ENCODE measurements around the gene NXPH4. TPM values are rescaled to one million over a fixed set of nuclear protein-coding genes. Genes with fewer than 3 reads are reported as not detected.

Gene NXPH4
- total RNA-seq, 4 donors from 2014 or later = not detected

- no peaks in the 10 kb centered on the region for H3K27me3 ChIP-seq
- H3K36me3 ChIP-seq = peaks cover 32 to 91% (median 84%) of the 10 kb centered on the region in 4 donors
- no peak overlapping the region for H3K4me3 ChIP-seq
- no peaks in the 10 kb centered on the region for H3K9me3 ChIP-seq
- intact Hi-C loops (cut with DNase I) = no loop called here
- DNase-seq (ENCODE audit: extremely low spot score) = no peak
- TF ChIP-seq POLR2AphosphoS5 (IDR thresholded peaks at IDR 0.05) = no peak
- no peak for TF ChIP-seq EP300 (IDR thresholded peaks at IDR 0.05)
- TF ChIP-seq, protein P1, sequence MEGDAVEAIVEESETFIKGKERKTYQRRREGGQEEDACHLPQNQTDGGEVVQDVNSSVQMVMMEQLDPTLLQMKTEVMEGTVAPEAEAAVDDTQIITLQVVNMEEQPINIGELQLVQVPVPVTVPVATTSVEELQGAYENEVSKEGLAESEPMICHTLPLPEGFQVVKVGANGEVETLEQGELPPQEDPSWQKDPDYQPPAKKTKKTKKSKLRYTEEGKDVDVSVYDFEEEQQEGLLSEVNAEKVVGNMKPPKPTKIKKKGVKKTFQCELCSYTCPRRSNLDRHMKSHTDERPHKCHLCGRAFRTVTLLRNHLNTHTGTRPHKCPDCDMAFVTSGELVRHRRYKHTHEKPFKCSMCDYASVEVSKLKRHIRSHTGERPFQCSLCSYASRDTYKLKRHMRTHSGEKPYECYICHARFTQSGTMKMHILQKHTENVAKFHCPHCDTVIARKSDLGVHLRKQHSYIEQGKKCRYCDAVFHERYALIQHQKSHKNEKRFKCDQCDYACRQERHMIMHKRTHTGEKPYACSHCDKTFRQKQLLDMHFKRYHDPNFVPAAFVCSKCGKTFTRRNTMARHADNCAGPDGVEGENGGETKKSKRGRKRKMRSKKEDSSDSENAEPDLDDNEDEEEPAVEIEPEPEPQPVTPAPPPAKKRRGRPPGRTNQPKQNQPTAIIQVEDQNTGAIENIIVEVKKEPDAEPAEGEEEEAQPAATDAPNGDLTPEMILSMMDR (IDR thresholded peaks at IDR 0.05) = no peak
- TF ChIP-seq POLR2A (IDR thresholded peaks at IDR 0.05; ENCODE audit: low read depth) = no peak
- H3K4me1 ChIP-seq = peaks cover 0 to 15% (median 9%) of the 10 kb centered on the region in 4 donors
- H3K27ac ChIP-seq (replicated peaks in 1 of 4) = no peak overlapping the region
- 81% methylated on average over 14 of the region's 14 CpGs for WGBS
Measured at GRCh38 chr12:57178213-57178612, 38.4 kb upstream of the NXPH4 start.

DNA sequence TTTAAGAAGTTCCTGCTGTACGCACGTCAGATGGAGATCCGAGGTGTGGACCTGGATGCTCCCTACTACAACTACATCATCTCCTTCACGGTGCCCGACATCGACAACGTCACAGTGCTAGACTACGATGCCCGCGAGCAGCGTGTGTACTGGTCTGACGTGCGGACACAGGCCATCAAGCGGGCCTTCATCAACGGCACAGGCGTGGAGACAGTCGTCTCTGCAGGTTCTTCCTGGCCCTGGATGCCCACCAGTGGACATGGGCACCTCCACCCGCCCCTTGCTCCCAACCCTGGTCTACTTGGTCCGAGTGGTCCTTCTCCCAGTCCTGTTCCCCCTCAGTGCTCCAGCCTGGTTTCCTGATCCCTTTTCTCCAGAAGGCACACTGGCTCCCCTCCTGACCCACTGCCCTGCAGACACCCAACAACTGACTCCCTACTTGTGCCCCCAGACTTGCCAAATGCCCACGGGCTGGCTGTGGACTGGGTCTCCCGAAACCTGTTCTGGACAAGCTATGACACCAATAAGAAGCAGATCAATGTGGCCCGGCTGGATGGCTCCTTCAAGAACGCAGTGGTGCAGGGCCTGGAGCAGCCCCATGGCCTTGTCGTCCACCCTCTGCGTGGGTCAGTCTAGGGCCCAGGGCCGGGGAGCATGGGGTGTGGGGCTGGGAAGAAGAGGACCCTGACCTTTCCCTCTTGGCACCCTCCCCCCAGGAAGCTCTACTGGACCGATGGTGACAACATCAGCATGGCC lies 37.1 kb upstream of the NXPH4 start:
- no peaks in the 10 kb centered on the region for H3K9me3 ChIP-seq
- intact Hi-C loops (cut with DNase I) = no loop called here
- TF ChIP-seq EP300 (IDR thresholded peaks at IDR 0.05) = no peak
- TF ChIP-seq, protein P1 (IDR thresholded peaks at IDR 0.05) = no peak
- no peak for TF ChIP-seq POLR2AphosphoS5 (IDR thresholded peaks at IDR 0.05)
- no peak for TF ChIP-seq POLR2A (IDR thresholded peaks at IDR 0.05; ENCODE audit: low read depth)
- no peaks in the 10 kb centered on the region for H3K27me3 ChIP-seq
- no peak overlapping the region for H3K4me3 ChIP-seq
- WGBS = 81% methylated on average over 11 of the region's 27 CpGs
- H3K36me3 ChIP-seq = peaks cover 42 to 91% (median 85%) of the 10 kb centered on the region in 4 donors
- no peak overlapping the region for H3K27ac ChIP-seq (replicated peaks in 1 of 4)
- H3K4me1 ChIP-seq = peaks cover 0 to 15% (median 9%) of the 10 kb centered on the region in 4 donors
- DNase-seq (ENCODE audit: extremely low spot score) = no peak

DNA sequence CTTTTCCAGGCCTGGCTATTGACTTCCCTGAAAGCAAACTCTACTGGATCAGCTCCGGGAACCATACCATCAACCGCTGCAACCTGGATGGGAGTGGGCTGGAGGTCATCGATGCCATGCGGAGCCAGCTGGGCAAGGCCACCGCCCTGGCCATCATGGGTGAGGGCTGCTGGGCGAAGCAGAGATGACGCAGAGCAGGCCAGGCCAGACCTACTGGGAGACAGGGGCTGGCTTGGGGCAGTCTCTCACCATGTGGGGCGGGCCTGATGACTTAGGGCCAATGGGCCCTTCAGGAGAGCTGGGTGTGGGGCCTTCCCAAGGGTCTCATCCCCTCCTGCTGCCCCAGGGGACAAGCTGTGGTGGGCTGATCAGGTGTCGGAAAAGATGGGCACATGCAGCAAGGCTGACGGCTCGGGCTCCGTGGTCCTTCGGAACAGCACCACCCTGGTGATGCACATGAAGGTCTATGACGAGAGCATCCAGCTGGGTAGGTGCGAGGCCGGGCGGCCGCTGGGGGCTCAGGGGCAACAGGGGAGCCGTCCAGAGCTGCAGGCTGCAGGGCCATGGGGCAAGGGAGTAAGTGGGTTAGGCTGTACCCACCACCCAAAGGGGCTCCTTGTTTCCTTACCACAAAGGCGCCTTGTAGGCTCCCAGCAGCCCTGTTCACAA lies 36.1 kb upstream of the NXPH4 start:
- Histone ChIP-seq H3K27me3 (no peaks in the 10 kb centered on the region), H3K9me3 (no peaks in the 10 kb centered on the region), H3K4me3 (no peak overlapping the region), H3K36me3 (peaks cover 52 to 91% (median 86%) of the 10 kb centered on the region in 4 donors), H3K27ac (replicated peaks in 1 of 4) (no peak overlapping the region), H3K4me1 (peaks cover 0 to 9% (median 4%) of the 10 kb centered on the region in 4 donors)
- no peak for DNase-seq (ENCODE audit: extremely low spot score)
- 96% methylated on average over 10 of the region's 20 CpGs for WGBS
- intact Hi-C loops (cut with DNase I) = no loop called here
- TF ChIP-seq EP300 (IDR thresholded peaks at IDR 0.05) = no peak

- Histone ChIP-seq H3K4me3 (no peak overlapping the region), H3K4me1 (peaks cover 0 to 3% (median 0%) of the 10 kb centered on the region in 4 donors), H3K27ac (replicated peaks in 1 of 4) (no peak overlapping the region), H3K27me3 (no peaks in the 10 kb centered on the region), H3K36me3 (peaks cover 58 to 91% (median 88%) of the 10 kb centered on the region in 4 donors), H3K9me3 (no peaks in the 10 kb centered on the region)
- no peak for TF ChIP-seq POLR2AphosphoS5 (IDR thresholded peaks at IDR 0.05)
- no peak for TF ChIP-seq EP300 (IDR thresholded peaks at IDR 0.05)
- no peak for TF ChIP-seq POLR2A (IDR thresholded peaks at IDR 0.05; ENCODE audit: low read depth)
- TF ChIP-seq, protein P1 (IDR thresholded peaks at IDR 0.05) = no peak
- 75% methylated on average over 5 of the region's 9 CpGs for WGBS
- intact Hi-C loops (cut with DNase I) = no loop called here
- DNase-seq (ENCODE audit: extremely low spot score) = no peak
Measured at GRCh38 chr12:57181072-57181471, 35.5 kb upstream of the NXPH4 start.

DNA sequence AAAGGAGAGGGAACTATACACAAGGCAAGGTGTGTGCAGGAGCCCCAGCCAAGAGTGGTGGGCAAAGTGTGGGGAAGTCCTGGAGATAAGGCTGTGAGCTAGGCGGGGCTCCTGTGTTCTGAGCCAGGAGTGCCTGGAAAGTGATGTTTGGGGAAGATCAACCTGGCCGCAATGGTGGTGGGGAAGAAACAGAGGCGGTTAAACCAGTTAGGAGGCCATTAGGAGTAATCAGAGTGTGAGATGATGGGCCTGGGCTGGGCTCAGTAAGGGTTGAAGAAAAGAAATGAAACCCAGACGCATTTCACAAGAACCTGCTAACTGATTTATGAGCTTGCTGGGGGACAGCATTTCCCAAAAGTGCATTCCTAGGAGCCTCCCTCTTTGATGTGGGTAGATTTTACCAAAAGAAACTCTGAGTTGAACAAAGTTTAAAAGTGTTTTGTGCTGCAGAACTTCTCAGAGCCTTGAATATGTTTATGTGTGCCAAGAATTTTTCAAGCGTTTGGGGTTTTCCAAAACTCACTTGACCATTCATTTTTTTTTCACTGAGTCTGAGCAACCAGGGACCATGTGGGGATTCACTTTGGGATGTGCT lies 34.9 kb upstream of the NXPH4 start:
- no peaks in the 10 kb centered on the region for H3K4me1 ChIP-seq
- no peak for DNase-seq (ENCODE audit: extremely low spot score)
- no peak overlapping the region for H3K27ac ChIP-seq (replicated peaks in 1 of 4)
- TF ChIP-seq, protein P1 (IDR thresholded peaks at IDR 0.05) = no peak
- no peak for TF ChIP-seq POLR2A (IDR thresholded peaks at IDR 0.05; ENCODE audit: low read depth)
- TF ChIP-seq EP300 (IDR thresholded peaks at IDR 0.05) = no peak
- no peak for TF ChIP-seq POLR2AphosphoS5 (IDR thresholded peaks at IDR 0.05)
- H3K4me3 ChIP-seq = no peak overlapping the region
- no peaks in the 10 kb centered on the region for H3K9me3 ChIP-seq
- 76% methylated on average over 5 of the region's 5 CpGs for WGBS
- H3K27me3 ChIP-seq = no peaks in the 10 kb centered on the region
- H3K36me3 ChIP-seq = peaks cover 64 to 91% (median 88%) of the 10 kb centered on the region in 4 donors
- intact Hi-C loops (cut with DNase I) = loop anchor here (2.0 kb wide), 2 partner anchors 57 to 113 kb away; no protein-coding TSS in a partner anchor

Measured in esophagus muscularis mucosa (tissue), 4 donors.